Right forelimb (tissue), 1 donor: ENCODE data around the gene FARP2.
"Not testable (repeated sequence)": the region's sequence is repeated elsewhere in the genome, so short reads cannot be mapped to it uniquely, and the experiment has no call there.

Experiments
- DNase-seq: peaks from one replicate; pipeline ENCODE4 v3.0.0-alpha.2; 2018

FARP2 gene

GRCh38 chr2:241413501-241413900 is 57.4 kb downstream of the FARP2 start:
- DNase-seq: not testable (repeated sequence)

GRCh38 chr2:241413929-241414580 is 58.0 kb downstream of the FARP2 start:
- no peak for DNase-seq

- DNase-seq: no peak
These were observed 59.1 kb downstream of the FARP2 start for GRCh38 chr2:241415196-241415595.

GRCh38 chr2:241417626-241418025 is 61.5 kb downstream of the FARP2 start:
- no peak for DNase-seq

GRCh38 chr2:241421330-241421729 is 65.2 kb downstream of the FARP2 start:
- DNase-seq: no peak

- not testable (repeated sequence) for DNase-seq
These were observed 65.9 kb downstream of the FARP2 start for GRCh38 chr2:241421942-241422341.

- DNase-seq: no peak
These were observed 66.3 kb downstream of the FARP2 start for GRCh38 chr2:241422350-241422749.

GRCh38 chr2:241423489-241423888 is 67.4 kb downstream of the FARP2 start:
- not testable (repeated sequence) for DNase-seq

GRCh38 chr2:241425368-241425767 is 69.3 kb downstream of the FARP2 start:
- DNase-seq: no peak

GRCh38 chr2:241430178-241430577 is 74.1 kb downstream of the FARP2 start:
- no peak for DNase-seq

- DNase-seq: no peak
These were observed 76.9 kb downstream of the FARP2 start for GRCh38 chr2:241432824-241433448.

- no peak for DNase-seq
These were observed 81.1 kb downstream of the FARP2 start for GRCh38 chr2:241437179-241437578.

- no peak for DNase-seq
These were observed 85.4 kb downstream of the FARP2 start for GRCh38 chr2:241441492-241441891.

- no peak for DNase-seq
These were observed 87.6 kb downstream of the FARP2 start for GRCh38 chr2:241443486-241444223.

- no peak for DNase-seq
These were observed 89.3 kb downstream of the FARP2 start for GRCh38 chr2:241445426-241445825.

- DNase-seq: not testable (repeated sequence)
These were observed 94.0 kb downstream of the FARP2 start for GRCh38 chr2:241450092-241450491.

GRCh38 chr2:241451840-241452506 is 95.9 kb downstream of the FARP2 start:
- DNase-seq: no peak

- DNase-seq: not testable (repeated sequence)
These were observed 97.8 kb downstream of the FARP2 start for GRCh38 chr2:241453919-241454318.

GRCh38 chr2:241454837-241455485 is 98.9 kb downstream of the FARP2 start:
- DNase-seq: no peak

GRCh38 chr2:241456546-241456945 is 100.5 kb downstream of the FARP2 start:
- no peak for DNase-seq

GRCh38 chr2:241458687-241459086 is 102.6 kb downstream of the FARP2 start:
- DNase-seq: no peak

- DNase-seq: no peak
These were observed 103.4 kb downstream of the FARP2 start for GRCh38 chr2:241459520-241459919.

GRCh38 chr2:241460631-241461030 is 104.5 kb downstream of the FARP2 start:
- no peak for DNase-seq
